Measurements from ENCODE around the gene UGT3A1. TPM values are rescaled to one million over a fixed set of nuclear protein-coding genes. Genes with fewer than 3 reads are reported as not detected.

UGT3A1 gene
- total RNA-seq, 4 donors from 2014 or later: not detected

DNA sequence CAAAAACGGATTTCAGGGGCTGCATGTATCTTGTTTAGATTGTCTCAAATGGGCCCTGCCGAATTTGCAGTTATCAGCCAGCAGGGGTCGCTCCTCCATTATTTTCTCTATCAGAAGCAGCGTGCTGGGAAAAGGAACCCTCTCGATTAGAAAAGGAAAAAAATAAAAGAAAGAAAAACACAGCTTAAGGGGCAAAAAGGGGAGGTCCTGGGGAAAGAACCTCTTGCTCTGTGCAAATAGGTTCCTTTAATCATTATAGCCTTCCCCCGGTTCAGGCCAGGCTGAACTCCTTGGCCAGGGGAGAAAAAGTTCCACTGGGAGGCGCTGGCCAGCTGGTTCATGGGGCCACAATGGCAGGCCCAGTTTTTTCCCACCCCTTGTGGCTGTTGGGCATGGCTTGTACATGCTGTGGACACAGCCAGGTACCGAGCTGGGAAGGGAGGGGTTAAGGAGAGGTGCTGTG, 27.8 kb downstream of the UGT3A1 start:
- 50 to 55% methylated on average over 8 of the region's 8 CpGs for WGBS, 2 donors
- H3K27ac ChIP-seq: no peak overlapping the region
- no peaks in the 10 kb centered on the region for H3K27me3 ChIP-seq
- no peak for DNase-seq (ENCODE audit: low spot score in 2 of 2)
- H3K9me3 ChIP-seq: peaks cover 0 to 32% (median 0%) of the 10 kb centered on the region in 4 donors
- no peak overlapping the region for H3K4me3 ChIP-seq
- no peaks in the 10 kb centered on the region for H3K4me1 ChIP-seq
- no peaks in the 10 kb centered on the region for H3K36me3 ChIP-seq
- no peak for TF ChIP-seq EP300 (IDR thresholded peaks at IDR 0.05)
- TF ChIP-seq, protein P1, sequence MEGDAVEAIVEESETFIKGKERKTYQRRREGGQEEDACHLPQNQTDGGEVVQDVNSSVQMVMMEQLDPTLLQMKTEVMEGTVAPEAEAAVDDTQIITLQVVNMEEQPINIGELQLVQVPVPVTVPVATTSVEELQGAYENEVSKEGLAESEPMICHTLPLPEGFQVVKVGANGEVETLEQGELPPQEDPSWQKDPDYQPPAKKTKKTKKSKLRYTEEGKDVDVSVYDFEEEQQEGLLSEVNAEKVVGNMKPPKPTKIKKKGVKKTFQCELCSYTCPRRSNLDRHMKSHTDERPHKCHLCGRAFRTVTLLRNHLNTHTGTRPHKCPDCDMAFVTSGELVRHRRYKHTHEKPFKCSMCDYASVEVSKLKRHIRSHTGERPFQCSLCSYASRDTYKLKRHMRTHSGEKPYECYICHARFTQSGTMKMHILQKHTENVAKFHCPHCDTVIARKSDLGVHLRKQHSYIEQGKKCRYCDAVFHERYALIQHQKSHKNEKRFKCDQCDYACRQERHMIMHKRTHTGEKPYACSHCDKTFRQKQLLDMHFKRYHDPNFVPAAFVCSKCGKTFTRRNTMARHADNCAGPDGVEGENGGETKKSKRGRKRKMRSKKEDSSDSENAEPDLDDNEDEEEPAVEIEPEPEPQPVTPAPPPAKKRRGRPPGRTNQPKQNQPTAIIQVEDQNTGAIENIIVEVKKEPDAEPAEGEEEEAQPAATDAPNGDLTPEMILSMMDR (IDR thresholded peaks at IDR 0.05): peak in 1 of 5 experiments; percentile 14

DNA sequence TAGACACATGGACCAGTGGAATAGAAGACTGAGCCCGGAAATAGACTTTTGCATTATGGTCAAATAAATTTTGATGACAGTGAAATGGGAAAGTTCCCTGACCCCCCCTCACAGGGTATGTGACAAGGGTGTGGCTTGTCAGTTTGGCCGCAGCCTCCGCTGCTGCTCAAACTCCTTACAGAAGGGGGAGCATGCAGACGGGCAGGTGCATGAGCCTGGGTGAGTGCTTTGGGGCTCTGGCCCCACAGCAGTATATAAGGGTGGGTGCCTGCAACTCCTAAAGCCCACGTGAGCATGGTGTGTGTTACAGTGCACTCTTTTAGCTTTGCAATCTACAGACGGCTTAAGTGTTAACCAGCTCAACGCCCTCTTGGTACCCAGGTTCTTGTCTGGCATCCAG, 30.9 kb downstream of the UGT3A1 start:
- no peak for DNase-seq (ENCODE audit: low spot score in 2 of 2)
- no peak overlapping the region for H3K27ac ChIP-seq
- no peak overlapping the region for H3K4me3 ChIP-seq
- H3K4me1 ChIP-seq: no peaks in the 10 kb centered on the region
- no peaks in the 10 kb centered on the region for H3K36me3 ChIP-seq
- no peak for TF ChIP-seq EP300 (IDR thresholded peaks at IDR 0.05)
- TF ChIP-seq, protein P1 (IDR thresholded peaks at IDR 0.05): no peak
- no peak for TF ChIP-seq POLR2A (IDR thresholded peaks at IDR 0.05)
- H3K27me3 ChIP-seq: no peaks in the 10 kb centered on the region
- 72 to 80% methylated on average over 6 to 7 of the region's 7 CpGs for WGBS, 2 donors
- H3K9me3 ChIP-seq: peaks cover 0 to 32% (median 0%) of the 10 kb centered on the region in 4 donors

DNA sequence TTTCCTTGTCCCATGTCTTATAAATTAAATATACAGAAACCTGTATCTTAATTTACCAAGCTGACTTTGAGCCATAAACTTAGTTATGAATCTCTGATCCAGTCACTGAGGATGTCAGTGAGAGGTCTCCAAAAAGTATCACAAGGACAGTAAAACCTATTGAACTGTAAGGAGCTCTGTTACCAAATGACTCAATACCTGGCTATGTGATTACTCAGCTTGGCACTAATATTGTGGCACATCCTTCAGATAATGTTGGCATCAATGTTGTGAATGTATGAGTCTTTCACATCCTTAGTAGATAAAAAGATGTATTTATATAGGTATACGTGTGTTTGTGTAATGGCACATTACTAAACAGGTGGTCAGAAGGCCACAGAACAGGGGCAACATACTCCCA, 34.8 kb downstream of the UGT3A1 start:
- Histone ChIP-seq H3K36me3 (no peaks in the 10 kb centered on the region), H3K4me3 (no peak overlapping the region), H3K27ac (no peak overlapping the region), H3K27me3 (no peaks in the 10 kb centered on the region), H3K4me1 (no peaks in the 10 kb centered on the region), H3K9me3 (peaks cover 0 to 12% (median 0%) of the 10 kb centered on the region in 4 donors)
- TF ChIP-seq POLR2A (IDR thresholded peaks at IDR 0.05) (no peak), EP300 (IDR thresholded peaks at IDR 0.05) (no peak)
- TF ChIP-seq, protein P1 (IDR thresholded peaks at IDR 0.05): no peak
- no peak for DNase-seq (ENCODE audit: low spot score in 2 of 2)
- 90 to 100% methylated on average over 1 of the region's 1 CpG for WGBS, 2 donors

DNA sequence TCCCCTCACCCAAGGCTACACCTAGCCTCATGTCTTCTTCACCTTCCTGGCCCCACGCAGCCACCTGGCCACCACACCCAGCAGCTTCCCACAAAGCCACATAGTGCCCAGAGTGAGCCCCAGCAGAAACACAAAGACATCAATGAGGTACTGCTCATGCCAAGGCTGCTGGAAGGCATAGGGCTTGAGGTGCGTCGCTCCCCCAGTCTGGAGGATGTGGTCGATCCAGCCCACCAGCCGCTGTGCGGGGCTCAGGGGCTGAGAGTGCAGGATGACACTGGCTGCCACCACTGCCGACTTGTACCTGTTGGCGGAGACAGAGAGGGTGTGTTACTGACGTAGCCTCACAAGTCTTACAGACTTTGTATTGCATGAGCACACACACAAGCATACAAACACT, 37.0 kb downstream of the UGT3A1 start:
- Histone ChIP-seq H3K4me1 (no peaks in the 10 kb centered on the region), H3K36me3 (no peaks in the 10 kb centered on the region), H3K27me3 (no peaks in the 10 kb centered on the region), H3K27ac (no peak overlapping the region), H3K4me3 (no peak overlapping the region), H3K9me3 (no peaks in the 10 kb centered on the region)
- WGBS, 2 donors: 75 to 81% methylated on average over 8 to 9 of the region's 9 CpGs
- no peak for DNase-seq (ENCODE audit: low spot score in 2 of 2)
- no peak for TF ChIP-seq EP300 (IDR thresholded peaks at IDR 0.05)
- TF ChIP-seq, protein P1 (IDR thresholded peaks at IDR 0.05): no peak
- no peak for TF ChIP-seq POLR2A (IDR thresholded peaks at IDR 0.05)

DNA sequence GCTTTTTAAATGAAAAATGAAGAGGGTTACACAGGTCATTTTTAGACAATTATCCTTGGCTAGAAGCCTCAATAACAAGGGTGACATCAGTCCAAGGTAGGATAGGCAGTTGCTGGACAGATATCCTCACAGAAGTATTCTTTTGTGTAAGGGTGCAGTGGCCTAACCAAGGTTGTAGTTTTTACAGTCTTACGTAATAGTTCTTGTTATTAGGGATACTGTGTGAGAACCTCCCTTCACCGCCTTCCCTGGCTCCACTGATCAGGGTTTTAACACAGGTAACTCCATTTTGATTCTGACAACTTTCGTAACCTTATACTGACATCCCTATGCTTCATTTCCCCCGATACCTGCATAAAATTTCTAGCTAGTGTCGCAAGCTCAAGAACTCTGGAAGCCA, 44.1 kb downstream of the UGT3A1 start:
- Histone ChIP-seq H3K36me3 (no peaks in the 10 kb centered on the region), H3K27me3 (no peaks in the 10 kb centered on the region), H3K4me3 (no peak overlapping the region), H3K9me3 (no peaks in the 10 kb centered on the region), H3K27ac (no peak overlapping the region), H3K4me1 (no peaks in the 10 kb centered on the region)
- WGBS, 2 donors: 74 to 76% methylated on average over 5 of the region's 5 CpGs
- no peak for TF ChIP-seq POLR2A (IDR thresholded peaks at IDR 0.05)
- TF ChIP-seq EP300 (IDR thresholded peaks at IDR 0.05): no peak
- TF ChIP-seq, protein P1 (IDR thresholded peaks at IDR 0.05): no peak
- DNase-seq (ENCODE audit: low spot score in 2 of 2): no peak
